GM12875 (cell line): ENCODE results near the gene PARD3B.

Experiments used
- H3K4me3 ChIP-seq: one replicate; pipeline ENCODE4 v1.5.1; 2011; ENCODE audit warnings: low read depth, low read length, control low read depth
- CTCF ChIP-seq: IDR thresholded peaks from 2 replicates; pipeline ENCODE4 v1.5.1; 2011; ENCODE audit warnings: low read depth, mild to moderate bottlenecking, control low read depth, inconsistent platforms, low read length, moderate library complexity, borderline replicate concordance; ENCODE audit not compliant: insufficient read depth

The PARD3B gene

GRCh38 chr2:204933735-204934374, 388.6 kb downstream of the PARD3B start:
- no peak overlapping the region for H3K4me3 ChIP-seq
- no peak for TF ChIP-seq CTCF

- TF ChIP-seq CTCF, result no peak
- no peak overlapping the region for H3K4me3 ChIP-seq
Observed at GRCh38 chr2:204944927-204945326, 399.7 kb downstream of the PARD3B start.

GRCh38 chr2:204945376-204945775, 400.1 kb downstream of the PARD3B start:
- TF ChIP-seq CTCF, result no peak
- H3K4me3 ChIP-seq, result no peak overlapping the region

GRCh38 chr2:204946892-204947291, 401.6 kb downstream of the PARD3B start:
- H3K4me3 ChIP-seq, result no peak overlapping the region
- no peak for TF ChIP-seq CTCF

- H3K4me3 ChIP-seq, result no peak overlapping the region
- no peak for TF ChIP-seq CTCF
Observed at GRCh38 chr2:204947405-204947804, 402.1 kb downstream of the PARD3B start.

GRCh38 chr2:204948024-204948763, 402.9 kb downstream of the PARD3B start:
- no peak overlapping the region for H3K4me3 ChIP-seq
- no peak for TF ChIP-seq CTCF

GRCh38 chr2:204948822-204949221, 403.5 kb downstream of the PARD3B start:
- no peak overlapping the region for H3K4me3 ChIP-seq
- TF ChIP-seq CTCF, result no peak
